ENCODE measurements around the gene KDM2B. TPM values are rescaled to one million over a fixed set of nuclear protein-coding genes. Genes with fewer than 3 reads are reported as not detected.
"Not testable (repeated sequence)": the region's sequence is repeated elsewhere in the genome, so short reads cannot be mapped to it uniquely, and the experiment has no call there.

Gene KDM2B
- polyA plus RNA-seq, 3 donors: 9.7 to 68.1 (median 9.7) TPM

GRCh38 chr12:121590476-121591143, 9.8 kb upstream of the KDM2B start:
- peak overlapping the region; percentile 14 for H2AFZ ChIP-seq (ENCODE audit: insufficient read depth, low read depth, low read length, poor library complexity, severe bottlenecking)

GRCh38 chr12:121584885-121585284, 4.1 kb upstream of the KDM2B start:
- H3K4me1 Mint-ChIP-seq: peaks cover 28% of the 10 kb centered on the region
- intact Hi-C loops (cut with micrococcal nuclease): loop anchor here (5.0 kb wide), 3 partner anchors 37 to 48 kb away; partner anchors contain the start of gene ORAI1 (in 1 of the 2)
- H3K4me2 ChIP-seq (replicated peaks; ENCODE audit: extremely low read depth, low read length, poor library complexity, severe bottlenecking); H3K27ac Mint-ChIP-seq; H3K36me3 Mint-ChIP-seq; H3K27ac ChIP-seq (ENCODE audit: low read depth in 1 of 2, low read length in 2 of 2); H3K27me3 Mint-ChIP-seq (ENCODE audit: low read depth in 3 of 3); H4K20me1 ChIP-seq (ENCODE audit: insufficient read depth, low read length); H3K36me3 ChIP-seq (replicated peaks in 1 of 2; ENCODE audit: control insufficient read depth in 1 of 2, insufficient read depth in 2 of 2, low read length in 2 of 2); H3K9me3 ChIP-seq (replicated peaks in 1 of 2; ENCODE audit: control insufficient read depth in 1 of 2, insufficient read depth in 1 of 2, low read length in 2 of 2); H2AFZ ChIP-seq (ENCODE audit: insufficient read depth, low read depth, low read length, poor library complexity, severe bottlenecking); H3K9ac ChIP-seq (ENCODE audit: insufficient read depth, low read length, poor library complexity, severe bottlenecking); H3K9me3 Mint-ChIP-seq; H3K4me3 ChIP-seq (replicated peaks in 1 of 3; ENCODE audit: low read depth in 2 of 3, low read length in 3 of 3); DNase-seq; H3K27me3 ChIP-seq (ENCODE audit: control insufficient read depth in 2 of 2, insufficient read depth in 2 of 2, low read length in 2 of 2); H3K79me2 ChIP-seq (ENCODE audit: insufficient read depth, low read length); H3K4me3 Mint-ChIP-seq: not testable (repeated sequence)
- peaks cover 27 to 33% of the 10 kb centered on the region in 2 donors for H3K4me1 ChIP-seq (ENCODE audit: control insufficient read depth in 1 of 2, insufficient read depth in 2 of 2, low read length in 2 of 2)
- WGBS (ENCODE audit: insufficient coverage): 100% methylated on average over 5 of the region's 6 CpGs

More at GRCh38 chr12:121590476-121591143, 9.8 kb upstream of the KDM2B start:
- no peaks in the 10 kb centered on the region for H4K20me1 ChIP-seq (ENCODE audit: insufficient read depth, low read length)
- H3K9me3 ChIP-seq (replicated peaks in 1 of 2; ENCODE audit: control insufficient read depth in 1 of 2, insufficient read depth in 1 of 2, low read length in 2 of 2): no peaks in the 10 kb centered on the region
- H3K36me3 Mint-ChIP-seq: no peaks in the 10 kb centered on the region
- WGBS (ENCODE audit: insufficient coverage): 16% methylated on average over 4 of the region's 10 CpGs
- H3K27ac ChIP-seq (ENCODE audit: low read depth in 1 of 2, low read length in 2 of 2): peak overlapping the region in 1 of 2 donors; percentile 67
- peak overlapping the region; percentile 51 for H3K4me2 ChIP-seq (replicated peaks; ENCODE audit: extremely low read depth, low read length, poor library complexity, severe bottlenecking)
- H3K4me3 ChIP-seq (replicated peaks in 1 of 3; ENCODE audit: low read depth in 2 of 3, low read length in 3 of 3): peak overlapping the region in 1 of 3 experiments; percentile 73
- H3K4me1 ChIP-seq (ENCODE audit: control insufficient read depth in 1 of 2, insufficient read depth in 2 of 2, low read length in 2 of 2): peaks cover 13% of the 10 kb centered on the region in 2 donors
- intact Hi-C loops (cut with micrococcal nuclease): no loop called here
- TF ChIP-seq, protein P1, sequence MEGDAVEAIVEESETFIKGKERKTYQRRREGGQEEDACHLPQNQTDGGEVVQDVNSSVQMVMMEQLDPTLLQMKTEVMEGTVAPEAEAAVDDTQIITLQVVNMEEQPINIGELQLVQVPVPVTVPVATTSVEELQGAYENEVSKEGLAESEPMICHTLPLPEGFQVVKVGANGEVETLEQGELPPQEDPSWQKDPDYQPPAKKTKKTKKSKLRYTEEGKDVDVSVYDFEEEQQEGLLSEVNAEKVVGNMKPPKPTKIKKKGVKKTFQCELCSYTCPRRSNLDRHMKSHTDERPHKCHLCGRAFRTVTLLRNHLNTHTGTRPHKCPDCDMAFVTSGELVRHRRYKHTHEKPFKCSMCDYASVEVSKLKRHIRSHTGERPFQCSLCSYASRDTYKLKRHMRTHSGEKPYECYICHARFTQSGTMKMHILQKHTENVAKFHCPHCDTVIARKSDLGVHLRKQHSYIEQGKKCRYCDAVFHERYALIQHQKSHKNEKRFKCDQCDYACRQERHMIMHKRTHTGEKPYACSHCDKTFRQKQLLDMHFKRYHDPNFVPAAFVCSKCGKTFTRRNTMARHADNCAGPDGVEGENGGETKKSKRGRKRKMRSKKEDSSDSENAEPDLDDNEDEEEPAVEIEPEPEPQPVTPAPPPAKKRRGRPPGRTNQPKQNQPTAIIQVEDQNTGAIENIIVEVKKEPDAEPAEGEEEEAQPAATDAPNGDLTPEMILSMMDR (IDR thresholded peaks at IDR 0.05): no peak
- no peaks in the 10 kb centered on the region for H3K27me3 ChIP-seq (ENCODE audit: control insufficient read depth in 2 of 2, insufficient read depth in 2 of 2, low read length in 2 of 2)
- no peaks in the 10 kb centered on the region for H3K36me3 ChIP-seq (replicated peaks in 1 of 2; ENCODE audit: control insufficient read depth in 1 of 2, insufficient read depth in 2 of 2, low read length in 2 of 2)
- peak in 1 of 3 donors; percentile 49 for DNase-seq
- peak overlapping the region in 4 of 7 donors; percentile 41 to 98 (median 92) for H3K27ac Mint-ChIP-seq
- H3K9me3 Mint-ChIP-seq: no peaks in the 10 kb centered on the region
- no peak overlapping the region for H3K9ac ChIP-seq (ENCODE audit: insufficient read depth, low read length, poor library complexity, severe bottlenecking)
- H3K4me1 Mint-ChIP-seq: peaks cover 16% of the 10 kb centered on the region
- H3K27me3 Mint-ChIP-seq (ENCODE audit: low read depth in 3 of 3): peaks cover 2 to 6% (median 3%) of the 10 kb centered on the region in 3 donors
- H3K4me3 Mint-ChIP-seq: peak overlapping the region; percentile 69 to 87
- H3K79me2 ChIP-seq (ENCODE audit: insufficient read depth, low read length): no peaks in the 10 kb centered on the region

DNA sequence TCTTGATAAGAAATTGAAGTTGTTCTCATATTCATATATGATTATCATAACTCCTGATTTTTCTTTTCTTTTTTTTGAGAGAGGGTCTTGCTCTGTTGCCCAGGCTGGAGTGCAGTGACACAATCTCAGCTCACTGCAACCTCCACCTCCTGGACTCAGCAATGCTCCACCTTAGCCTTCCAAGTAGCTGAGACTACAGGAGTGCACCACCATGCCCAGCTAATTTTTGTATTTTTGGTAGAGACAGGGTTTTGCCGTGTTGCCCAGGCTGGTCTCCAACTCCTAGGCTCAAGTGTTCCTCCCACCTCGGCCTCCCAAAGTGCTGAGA, 2.5 kb upstream of the KDM2B start:
- not testable (repeated sequence) for DNase-seq

More for the DNA sequence above, 2.5 kb upstream of the KDM2B start:
- peaks cover 31 to 40% of the 10 kb centered on the region in 2 donors for H3K4me1 ChIP-seq (ENCODE audit: control insufficient read depth in 1 of 2, insufficient read depth in 2 of 2, low read length in 2 of 2)
- not testable (repeated sequence) for H3K4me3 Mint-ChIP-seq; H3K9ac ChIP-seq (ENCODE audit: insufficient read depth, low read length, poor library complexity, severe bottlenecking); H3K36me3 ChIP-seq (replicated peaks in 1 of 2; ENCODE audit: control insufficient read depth in 1 of 2, insufficient read depth in 2 of 2, low read length in 2 of 2); H3K27me3 ChIP-seq (ENCODE audit: control insufficient read depth in 2 of 2, insufficient read depth in 2 of 2, low read length in 2 of 2); H3K9me3 ChIP-seq (replicated peaks in 1 of 2; ENCODE audit: control insufficient read depth in 1 of 2, insufficient read depth in 1 of 2, low read length in 2 of 2); H3K79me2 ChIP-seq (ENCODE audit: insufficient read depth, low read length); H2AFZ ChIP-seq (ENCODE audit: insufficient read depth, low read depth, low read length, poor library complexity, severe bottlenecking); H3K27me3 Mint-ChIP-seq (ENCODE audit: low read depth in 3 of 3); H3K9me3 Mint-ChIP-seq; H3K4me3 ChIP-seq (replicated peaks in 1 of 3; ENCODE audit: low read depth in 2 of 3, low read length in 3 of 3); H3K4me2 ChIP-seq (replicated peaks; ENCODE audit: extremely low read depth, low read length, poor library complexity, severe bottlenecking); H3K36me3 Mint-ChIP-seq; H4K20me1 ChIP-seq (ENCODE audit: insufficient read depth, low read length); H3K27ac ChIP-seq (ENCODE audit: low read depth in 1 of 2, low read length in 2 of 2); H3K27ac Mint-ChIP-seq
- intact Hi-C loops (cut with micrococcal nuclease): loop anchor here (5.0 kb wide), 3 partner anchors 39 to 46 kb away; partner anchors contain the start of gene ORAI1 (in 1 of the 2)
- peaks cover 27% of the 10 kb centered on the region for H3K4me1 Mint-ChIP-seq
- no CpG with 5 or more reads among the region's 2 CpGs for WGBS (ENCODE audit: insufficient coverage)

Data from CD14-positive monocyte (primary cell).